ENCODE data around the gene DLST.
"Not testable (repeated sequence)": the region's sequence is repeated elsewhere in the genome, so short reads cannot be mapped to it uniquely, and the experiment has no call there.

Gene DLST

GRCh38 chr14:74919421-74920165 is 37.9 kb downstream of the DLST start:
- no peak for DNase-seq

GRCh38 chr14:74920281-74920680 is 38.6 kb downstream of the DLST start:
- no peak for DNase-seq

- DNase-seq: no peak
Measured at GRCh38 chr14:74921053-74921620, 39.4 kb downstream of the DLST start.

GRCh38 chr14:74921987-74922751 is 40.5 kb downstream of the DLST start:
- no peak for DNase-seq

- peak; percentile 73 for DNase-seq
Measured at GRCh38 chr14:74922752-74923401, 41.2 kb downstream of the DLST start, which contains the start of gene RPS6KL1. TSS of gene RPS6KL1 (minus strand) at chr14:74923260. CDS start at chr14:74921541, 1,719 bp downstream.

- DNase-seq: no peak
Measured at GRCh38 chr14:74924061-74924460, 42.3 kb downstream of the DLST start.

- no peak for DNase-seq
Measured at GRCh38 chr14:74927225-74927624, 45.5 kb downstream of the DLST start.

- no peak for DNase-seq
Measured at GRCh38 chr14:74929242-74929641, 47.5 kb downstream of the DLST start.

- not testable (repeated sequence) for DNase-seq
Measured at GRCh38 chr14:74931744-74932143, 50.0 kb downstream of the DLST start.

GRCh38 chr14:74932401-74932901 is 50.7 kb downstream of the DLST start:
- DNase-seq: peak; percentile 85

- not testable (repeated sequence) for DNase-seq
Measured at GRCh38 chr14:74932936-74933335, 51.2 kb downstream of the DLST start.

- DNase-seq: no peak
Measured at GRCh38 chr14:74934041-74934440, 52.3 kb downstream of the DLST start.

GRCh38 chr14:74934476-74935359 is 53.0 kb downstream of the DLST start:
- peak; percentile 65 for DNase-seq

- no peak for DNase-seq
Measured at GRCh38 chr14:74935360-74935680, 53.6 kb downstream of the DLST start.

GRCh38 chr14:74936151-74936550 is 54.4 kb downstream of the DLST start:
- no peak for DNase-seq

- no peak for DNase-seq
Measured at GRCh38 chr14:74936731-74937130, 55.0 kb downstream of the DLST start.

- no peak for DNase-seq
Measured at GRCh38 chr14:74937171-74937570, 55.5 kb downstream of the DLST start.

- DNase-seq: no peak
Measured at GRCh38 chr14:74938531-74939495, 57.1 kb downstream of the DLST start.

- DNase-seq: no peak
Measured at GRCh38 chr14:74940956-74941565, 59.3 kb downstream of the DLST start.

- no peak for DNase-seq
Measured at GRCh38 chr14:74941676-74942097, 60.0 kb downstream of the DLST start.
